A673 (cell line): ENCODE data around the gene PIGX. TPM values are rescaled to one million over a fixed set of nuclear protein-coding genes. Genes with fewer than 3 reads are reported as not detected.

Source experiments
- BruUV-seq: library from RNA; stranded (reverse); fragments of 400-500 nt; replicated peaks from 2 replicates; lab custom pipeline; 2021; lab: Mats Ljungman, UMichigan
- CTCF ChIA-PET: fragments of 300-600 bp; sonication (Branson Sonifier 250); formaldehyde crosslinking; loops from one replicate; lab custom pipeline; 2022; ENCODE audit warnings: antibody characterized with exemption; lab: Charles Lee
- POLR2A ChIA-PET: fragments of 300-600 bp; sonication (Branson Sonifier 250); formaldehyde crosslinking; loops from one replicate; lab custom pipeline; 2022; ENCODE audit warnings: antibody characterized with exemption; ENCODE audit not compliant: low non-redundant PET; lab: Charles Lee
- DNase-seq: peaks from one replicate; pipeline ENCODE4 v3.0.0-alpha.2; 2015; ENCODE audit warnings: low spot score
- H3K27ac ChIP-seq: fragments of 200-600 bp; sonication (generic); 2 replicates; pipeline ENCODE4 v1.5.1; 2016; ENCODE audit warnings: mixed run types, low read depth, mild to moderate bottlenecking, mixed read lengths, antibody characterized with exemption, low read length; ENCODE audit not compliant: poor library complexity, severe bottlenecking
- H3K27me3 ChIP-seq: fragments of 200-600 bp; sonication (generic); replicated peaks from 2 replicates; pipeline ENCODE4 v1.6.1; 2017; ENCODE audit warnings: mixed run types, low read depth, mild to moderate bottlenecking, mixed read lengths, antibody characterized with exemption, low read length; ENCODE audit not compliant: insufficient read depth, poor library complexity
- H3K36me3 ChIP-seq: fragments of 200-600 bp; sonication (generic); 2 replicates; pipeline ENCODE4 v1.6.1; 2016; ENCODE audit warnings: mixed run types, mild to moderate bottlenecking, mixed read lengths, antibody characterized with exemption, low read length; ENCODE audit not compliant: insufficient read depth, poor library complexity, severe bottlenecking
- H3K4me1 ChIP-seq: fragments of 200-600 bp; sonication (generic); 2 replicates; pipeline ENCODE4 v1.6.1; 2017; ENCODE audit warnings: mixed run types, mild to moderate bottlenecking, mixed read lengths, antibody characterized with exemption, low read length; ENCODE audit not compliant: insufficient read depth, poor library complexity, severe bottlenecking
- H3K4me3 ChIP-seq: fragments of 200-600 bp; sonication (generic); 2 replicates; pipeline ENCODE4 v1.5.1; 2016; ENCODE audit warnings: low read depth, mixed run types, mild to moderate bottlenecking, mixed read lengths, low read length; ENCODE audit not compliant: poor library complexity, severe bottlenecking
- H3K9me3 ChIP-seq: fragments of 200-600 bp; sonication (generic); 2 replicates; pipeline ENCODE4 v1.6.1; 2016; ENCODE audit warnings: mixed run types, low read depth, mild to moderate bottlenecking, mixed read lengths, antibody characterized with exemption, low read length; ENCODE audit not compliant: poor library complexity, severe bottlenecking
- CTCF ChIP-seq: fragments of 300-800, 200-600 bp; sonication (generic); conservative IDR thresholded peaks from 2 replicates; pipeline ENCODE4 v1.5.1; 2017; ENCODE audit warnings: low read depth, mild to moderate bottlenecking, antibody characterized with exemption, low read length, moderate library complexity, mixed read lengths
- EZH2 ChIP-seq: fragments of 200-600 bp; sonication (generic); IDR thresholded peaks from 2 replicates; pipeline ENCODE4 v1.6.1; 2017; ENCODE audit warnings: borderline replicate concordance, low read depth, mild to moderate bottlenecking, mixed read lengths, antibody characterized with exemption, low read length; ENCODE audit not compliant: poor library complexity, severe bottlenecking
- intact Hi-C: fragments of 100-400 bp; cut with micrococcal nuclease; formaldehyde crosslinking; loops from one replicate; pipeline ENCODE4 v1.10.0; 2022; ENCODE audit not compliant: unreplicated experiment
- total RNA-seq: library from RNA; stranded (reverse); gene quantifications from 2 replicates; pipeline ENCODE4 v1.2.3, GENCODE V29; 2021

PIGX gene
- total RNA-seq, 1 experiment from 2014 or later: 59.1 TPM

DNA sequence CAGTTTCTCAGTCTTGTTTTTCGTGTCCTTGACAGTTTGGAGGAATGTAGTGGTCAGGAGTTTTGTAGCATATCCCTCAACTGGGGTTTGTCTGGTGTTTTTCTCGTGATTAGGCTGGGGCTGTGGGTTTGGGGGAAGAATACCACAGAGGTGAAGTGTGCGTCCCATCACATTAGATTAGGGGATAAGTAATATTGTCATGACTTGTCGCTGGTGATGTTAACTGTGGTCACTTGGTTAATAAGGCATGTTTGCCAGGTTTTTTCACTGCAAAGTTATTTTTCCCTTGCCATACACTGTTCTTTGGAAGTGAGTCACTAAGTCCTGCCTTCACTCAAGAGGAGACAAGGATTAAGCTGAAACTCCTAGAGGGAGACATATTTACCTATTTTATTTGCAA is 66.6 kb downstream of the PIGX start:
- POLR2A ChIA-PET: no interaction called here
- CTCF ChIA-PET: no interaction called here

GRCh38 chr3:196782511-196782910 is 70.3 kb downstream of the PIGX start:
- BruUV-seq: no TSS peak
- no peak for DNase-seq
- POLR2A ChIA-PET: no interaction called here
- intact Hi-C loops: no loop called here
- Histone ChIP-seq H3K27me3 (no peaks in the 10 kb centered on the region), H3K9me3 (peaks cover 8% of the 10 kb centered on the region), H3K27ac (no peak overlapping the region), H3K36me3 (peaks cover 40% of the 10 kb centered on the region), H3K4me3 (no peak overlapping the region), H3K4me1 (peaks cover 8% of the 10 kb centered on the region)
- TF ChIP-seq CTCF: no peak
- TF ChIP-seq EZH2: no peak
- CTCF ChIA-PET: no interaction called here

More for the DNA sequence above, 66.6 kb downstream of the PIGX start:
- Histone ChIP-seq H3K4me3 (no peak overlapping the region), H3K27ac (no peak overlapping the region), H3K27me3 (no peaks in the 10 kb centered on the region), H3K9me3 (peaks cover 8% of the 10 kb centered on the region), H3K36me3 (peaks cover 21% of the 10 kb centered on the region), H3K4me1 (peaks cover 29% of the 10 kb centered on the region)
- DNase-seq: no peak
- BruUV-seq: no TSS peak
- TF ChIP-seq CTCF (no peak), EZH2 (no peak)
- intact Hi-C loops: no loop called here

Other genes with a start within 250 kb of the PIGX start
- gene RNF168, start 208.6 kb upstream of the PIGX start, total RNA-seq: 37.9 and 42.9 TPM in 2 replicates
- gene SMCO1, start 197.0 kb upstream of the PIGX start, total RNA-seq: not detected in 2 replicates
- 17.8 and 23.1 TPM in 2 replicates for gene WDR53, start 143.8 kb upstream of the PIGX start, total RNA-seq
- gene FBXO45, start 143.7 kb upstream of the PIGX start, total RNA-seq: 20.9 and 23.0 TPM in 2 replicates
- 0.64 and 0.92 TPM in 2 replicates for gene NRROS, start 72.7 kb upstream of the PIGX start, total RNA-seq
- 6.0 TPM in 2 replicates for gene CEP19, start 127 bp upstream of the PIGX start, total RNA-seq
- gene PAK2, start 27.5 kb downstream of the PIGX start, total RNA-seq: 93.2 and 102 TPM in 2 replicates
- 42.1 and 42.2 TPM in 2 replicates for gene SENP5, start 155.5 kb downstream of the PIGX start, total RNA-seq
- gene NCBP2, start 230.2 kb downstream of the PIGX start, total RNA-seq: 87.6 and 93.7 TPM in 2 replicates